HEK293 (cell line): Measurements from ENCODE around the gene SLC38A3.

Experiments used
- ZNF121 ChIP-seq: fragments of 450-650 bp; formaldehyde crosslinking; IDR thresholded peaks from 2 replicates; pipeline ENCODE4 v1.5.1; 2016; ENCODE audit warnings: missing biosample characterization, missing genetic modification characterization
- ZNF239 ChIP-seq: fragments of 450-650 bp; formaldehyde crosslinking; IDR thresholded peaks from 2 replicates; pipeline ENCODE4 v1.5.1; 2016; ENCODE audit warnings: missing biosample characterization, missing genetic modification characterization
- ZNF37A ChIP-seq: fragments of 450-650 bp; IDR thresholded peaks from 2 replicates; pipeline ENCODE4 v1.5.1; 2018; ENCODE audit warnings: missing biosample characterization, missing genetic modification characterization
- TF ChIP-seq, protein P1 (sequence below): fragments of 450-650 bp; formaldehyde crosslinking; IDR thresholded peaks from 2 replicates; pipeline ENCODE4 v1.5.1; 2017; ENCODE audit warnings: missing biosample characterization, missing genetic modification characterization
- TF ChIP-seq, protein P2 (sequence below): fragments of 450-650 bp; formaldehyde crosslinking; IDR thresholded peaks from 2 replicates; pipeline ENCODE4 v1.5.1; 2016; ENCODE audit warnings: missing biosample characterization, missing genetic modification characterization
- TF ChIP-seq, protein P3 (sequence below): fragments of 450-650 bp; formaldehyde crosslinking; IDR thresholded peaks from 2 replicates; pipeline ENCODE4 v1.5.1; 2016; ENCODE audit warnings: missing biosample characterization, missing genetic modification characterization

DNA sequence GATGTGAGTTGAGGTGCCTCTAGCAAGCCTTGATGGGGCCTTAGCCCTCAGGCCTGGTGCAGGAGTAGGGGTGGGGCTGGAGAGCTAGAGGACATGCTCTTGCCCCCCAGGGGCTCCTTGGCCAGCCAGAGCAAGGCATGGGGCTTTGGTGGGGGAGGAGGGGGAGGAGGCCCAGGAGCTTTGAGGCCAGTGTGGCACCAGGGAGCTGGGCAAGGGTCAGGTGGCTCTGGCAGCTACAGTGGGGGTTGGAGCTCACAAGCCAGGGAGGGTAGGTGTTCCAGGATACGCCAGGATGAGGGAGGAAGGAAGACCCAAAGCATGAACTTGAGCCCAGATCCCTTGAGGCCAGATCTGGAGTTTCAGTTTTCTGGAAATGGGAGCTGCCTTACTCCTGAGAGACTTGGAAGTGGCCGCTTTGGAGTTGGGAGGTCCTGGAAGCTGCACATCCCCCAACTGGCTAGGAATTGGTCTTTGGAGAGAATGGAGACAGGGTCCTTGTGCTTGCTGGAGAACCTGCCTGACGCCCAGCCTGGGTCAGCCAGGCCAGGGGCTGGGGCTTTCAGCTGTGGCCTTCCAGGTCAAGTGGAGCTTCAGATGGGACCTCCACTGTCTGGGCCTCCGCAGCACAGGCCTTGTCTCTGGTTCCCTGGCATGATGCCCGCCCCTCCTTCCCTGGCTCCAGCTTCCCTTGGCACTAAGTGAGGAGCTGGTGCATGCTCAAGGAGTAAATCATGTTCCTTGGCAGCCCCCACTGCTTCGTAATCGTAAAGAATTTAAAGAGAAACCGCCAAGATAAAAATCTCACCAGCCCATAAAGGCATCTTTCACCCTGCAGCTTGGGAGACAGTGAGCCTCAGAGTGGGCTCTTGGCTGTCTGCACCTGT lies 41.3 kb upstream of the SLC38A3 start:
- TF ChIP-seq, protein P1, sequence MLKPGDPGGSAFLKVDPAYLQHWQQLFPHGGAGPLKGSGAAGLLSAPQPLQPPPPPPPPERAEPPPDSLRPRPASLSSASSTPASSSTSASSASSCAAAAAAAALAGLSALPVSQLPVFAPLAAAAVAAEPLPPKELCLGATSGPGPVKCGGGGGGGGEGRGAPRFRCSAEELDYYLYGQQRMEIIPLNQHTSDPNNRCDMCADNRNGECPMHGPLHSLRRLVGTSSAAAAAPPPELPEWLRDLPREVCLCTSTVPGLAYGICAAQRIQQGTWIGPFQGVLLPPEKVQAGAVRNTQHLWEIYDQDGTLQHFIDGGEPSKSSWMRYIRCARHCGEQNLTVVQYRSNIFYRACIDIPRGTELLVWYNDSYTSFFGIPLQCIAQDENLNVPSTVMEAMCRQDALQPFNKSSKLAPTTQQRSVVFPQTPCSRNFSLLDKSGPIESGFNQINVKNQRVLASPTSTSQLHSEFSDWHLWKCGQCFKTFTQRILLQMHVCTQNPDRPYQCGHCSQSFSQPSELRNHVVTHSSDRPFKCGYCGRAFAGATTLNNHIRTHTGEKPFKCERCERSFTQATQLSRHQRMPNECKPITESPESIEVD (tag by site-specific recombination), result no peak
- TF ChIP-seq, protein P2, sequence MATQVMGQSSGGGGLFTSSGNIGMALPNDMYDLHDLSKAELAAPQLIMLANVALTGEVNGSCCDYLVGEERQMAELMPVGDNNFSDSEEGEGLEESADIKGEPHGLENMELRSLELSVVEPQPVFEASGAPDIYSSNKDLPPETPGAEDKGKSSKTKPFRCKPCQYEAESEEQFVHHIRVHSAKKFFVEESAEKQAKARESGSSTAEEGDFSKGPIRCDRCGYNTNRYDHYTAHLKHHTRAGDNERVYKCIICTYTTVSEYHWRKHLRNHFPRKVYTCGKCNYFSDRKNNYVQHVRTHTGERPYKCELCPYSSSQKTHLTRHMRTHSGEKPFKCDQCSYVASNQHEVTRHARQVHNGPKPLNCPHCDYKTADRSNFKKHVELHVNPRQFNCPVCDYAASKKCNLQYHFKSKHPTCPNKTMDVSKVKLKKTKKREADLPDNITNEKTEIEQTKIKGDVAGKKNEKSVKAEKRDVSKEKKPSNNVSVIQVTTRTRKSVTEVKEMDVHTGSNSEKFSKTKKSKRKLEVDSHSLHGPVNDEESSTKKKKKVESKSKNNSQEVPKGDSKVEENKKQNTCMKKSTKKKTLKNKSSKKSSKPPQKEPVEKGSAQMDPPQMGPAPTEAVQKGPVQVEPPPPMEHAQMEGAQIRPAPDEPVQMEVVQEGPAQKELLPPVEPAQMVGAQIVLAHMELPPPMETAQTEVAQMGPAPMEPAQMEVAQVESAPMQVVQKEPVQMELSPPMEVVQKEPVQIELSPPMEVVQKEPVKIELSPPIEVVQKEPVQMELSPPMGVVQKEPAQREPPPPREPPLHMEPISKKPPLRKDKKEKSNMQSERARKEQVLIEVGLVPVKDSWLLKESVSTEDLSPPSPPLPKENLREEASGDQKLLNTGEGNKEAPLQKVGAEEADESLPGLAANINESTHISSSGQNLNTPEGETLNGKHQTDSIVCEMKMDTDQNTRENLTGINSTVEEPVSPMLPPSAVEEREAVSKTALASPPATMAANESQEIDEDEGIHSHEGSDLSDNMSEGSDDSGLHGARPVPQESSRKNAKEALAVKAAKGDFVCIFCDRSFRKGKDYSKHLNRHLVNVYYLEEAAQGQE, result no peak
- TF ChIP-seq ZNF239 (no peak), ZNF121 (no peak), ZNF37A (tag by site-specific recombination) (no peak)
- TF ChIP-seq, protein P3, sequence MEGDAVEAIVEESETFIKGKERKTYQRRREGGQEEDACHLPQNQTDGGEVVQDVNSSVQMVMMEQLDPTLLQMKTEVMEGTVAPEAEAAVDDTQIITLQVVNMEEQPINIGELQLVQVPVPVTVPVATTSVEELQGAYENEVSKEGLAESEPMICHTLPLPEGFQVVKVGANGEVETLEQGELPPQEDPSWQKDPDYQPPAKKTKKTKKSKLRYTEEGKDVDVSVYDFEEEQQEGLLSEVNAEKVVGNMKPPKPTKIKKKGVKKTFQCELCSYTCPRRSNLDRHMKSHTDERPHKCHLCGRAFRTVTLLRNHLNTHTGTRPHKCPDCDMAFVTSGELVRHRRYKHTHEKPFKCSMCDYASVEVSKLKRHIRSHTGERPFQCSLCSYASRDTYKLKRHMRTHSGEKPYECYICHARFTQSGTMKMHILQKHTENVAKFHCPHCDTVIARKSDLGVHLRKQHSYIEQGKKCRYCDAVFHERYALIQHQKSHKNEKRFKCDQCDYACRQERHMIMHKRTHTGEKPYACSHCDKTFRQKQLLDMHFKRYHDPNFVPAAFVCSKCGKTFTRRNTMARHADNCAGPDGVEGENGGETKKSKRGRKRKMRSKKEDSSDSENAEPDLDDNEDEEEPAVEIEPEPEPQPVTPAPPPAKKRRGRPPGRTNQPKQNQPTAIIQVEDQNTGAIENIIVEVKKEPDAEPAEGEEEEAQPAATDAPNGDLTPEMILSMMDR, result no peak
